Osteoblast (primary cell): ENCODE data around the gene MPPED2. TPM values are rescaled to one million over a fixed set of nuclear protein-coding genes. Genes with fewer than 3 reads are reported as not detected.

Experiments
- DNase-seq: peaks from one replicate; pipeline ENCODE4 v3.0.0; 2011; ENCODE audit warnings: low spot score, mixed read lengths; ENCODE audit not compliant: insufficient read length; ENCODE audit errors: missing footprints
- H2AFZ ChIP-seq: 2 replicates; pipeline ENCODE4 v1.6.0; 2011; ENCODE audit warnings: mild to moderate bottlenecking, low read length
- H3K27ac ChIP-seq: 2 replicates; pipeline ENCODE4 v1.5.1; 2011; ENCODE audit warnings: mild to moderate bottlenecking, low read depth, low read length, moderate library complexity
- H3K27me3 ChIP-seq: 2 replicates; pipeline ENCODE4 v1.6.0; 2012; ENCODE audit warnings: mild to moderate bottlenecking, control low read depth, inconsistent platforms, low read length, moderate library complexity; ENCODE audit not compliant: insufficient read depth
- H3K36me3 ChIP-seq: 2 replicates; pipeline ENCODE4 v1.5.1; 2011; ENCODE audit warnings: mild to moderate bottlenecking, low read length, control low read depth, moderate library complexity; ENCODE audit not compliant: insufficient read depth
- H3K4me1 ChIP-seq: 2 replicates; pipeline ENCODE4 v1.5.1; 2011; ENCODE audit warnings: mild to moderate bottlenecking, low read length, control low read depth, moderate library complexity; ENCODE audit not compliant: insufficient read depth
- H3K4me2 ChIP-seq: 2 replicates; pipeline ENCODE4 v1.6.0; 2011; ENCODE audit warnings: mild to moderate bottlenecking, low read length; ENCODE audit not compliant: insufficient read depth
- H3K4me3 ChIP-seq: fragments of 200-600 bp; sonication (generic); 3 replicates; pipeline ENCODE4 v1.5.1; 2012; ENCODE audit warnings: mild to moderate bottlenecking, low read length, inconsistent platforms; ENCODE audit not compliant: insufficient read depth
- H3K79me2 ChIP-seq: 2 replicates; pipeline ENCODE4 v1.6.0; 2012; ENCODE audit warnings: mild to moderate bottlenecking, low read length, control low read depth, inconsistent platforms; ENCODE audit not compliant: insufficient read depth
- H3K9me3 ChIP-seq: 2 replicates; pipeline ENCODE4 v1.5.1; 2011; ENCODE audit warnings: low read depth, low read length, control low read depth
- H4K20me1 ChIP-seq: 2 replicates; pipeline ENCODE4 v1.6.0; 2012; ENCODE audit warnings: mild to moderate bottlenecking, low read length, control low read depth; ENCODE audit not compliant: insufficient read depth
- CTCF ChIP-seq: IDR thresholded peaks from 2 replicates; pipeline ENCODE4 v1.5.1; 2011; ENCODE audit warnings: mild to moderate bottlenecking, low read depth, low read length, moderate library complexity; ENCODE audit errors: extremely low read depth
- total RNA-seq: library from RNA; depleted of rRNA; stranded (reverse); fragments of >200 nt; gene quantifications from 2 replicates; pipeline ENCODE4 v1.2.3, GENCODE V29; 2012

MPPED2 gene
- total RNA-seq, 1 donor = 2.2 TPM

- H3K9me3 ChIP-seq = no peaks in the 10 kb centered on the region
- H3K4me3 ChIP-seq = no peak overlapping the region
- no peaks in the 10 kb centered on the region for H3K36me3 ChIP-seq
- no peak for DNase-seq
- no peak for TF ChIP-seq CTCF
- no peak overlapping the region for H3K4me2 ChIP-seq
- no peaks in the 10 kb centered on the region for H4K20me1 ChIP-seq
- no peaks in the 10 kb centered on the region for H3K27me3 ChIP-seq
- no peak overlapping the region for H3K27ac ChIP-seq
- H2AFZ ChIP-seq = no peak overlapping the region
- no peaks in the 10 kb centered on the region for H3K79me2 ChIP-seq
- H3K4me1 ChIP-seq = no peaks in the 10 kb centered on the region
Observed at GRCh38 chr11:30467176-30467575, 119.0 kb downstream of the MPPED2 start.

GRCh38 chr11:30465623-30466022, 120.5 kb downstream of the MPPED2 start:
- Histone ChIP-seq H3K27ac (no peak overlapping the region), H3K4me1 (no peaks in the 10 kb centered on the region), H4K20me1 (no peaks in the 10 kb centered on the region), H3K4me3 (no peak overlapping the region), H3K79me2 (no peaks in the 10 kb centered on the region), H3K36me3 (no peaks in the 10 kb centered on the region), H3K9me3 (no peaks in the 10 kb centered on the region), H2AFZ (no peak overlapping the region), H3K27me3 (no peaks in the 10 kb centered on the region), H3K4me2 (no peak overlapping the region)
- DNase-seq = no peak
- no peak for TF ChIP-seq CTCF

GRCh38 chr11:30465192-30465591, 121.0 kb downstream of the MPPED2 start:
- H3K79me2 ChIP-seq = no peaks in the 10 kb centered on the region

GRCh38 chr11:30463266-30463665, 122.9 kb downstream of the MPPED2 start:
- H3K36me3 ChIP-seq = no peaks in the 10 kb centered on the region

More at GRCh38 chr11:30465192-30465591, 121.0 kb downstream of the MPPED2 start:
- H3K27me3 ChIP-seq = no peaks in the 10 kb centered on the region
- no peak overlapping the region for H3K4me3 ChIP-seq
- H3K4me2 ChIP-seq = no peak overlapping the region
- H3K36me3 ChIP-seq = no peaks in the 10 kb centered on the region
- H3K27ac ChIP-seq = no peak overlapping the region
- no peak for DNase-seq
- no peaks in the 10 kb centered on the region for H3K4me1 ChIP-seq
- no peaks in the 10 kb centered on the region for H4K20me1 ChIP-seq
- no peak for TF ChIP-seq CTCF
- no peaks in the 10 kb centered on the region for H3K9me3 ChIP-seq
- H2AFZ ChIP-seq = no peak overlapping the region

More at GRCh38 chr11:30463266-30463665, 122.9 kb downstream of the MPPED2 start:
- Histone ChIP-seq H3K4me3 (no peak overlapping the region), H3K4me1 (no peaks in the 10 kb centered on the region), H2AFZ (no peak overlapping the region), H3K27ac (no peak overlapping the region), H4K20me1 (no peaks in the 10 kb centered on the region), H3K27me3 (no peaks in the 10 kb centered on the region), H3K9me3 (no peaks in the 10 kb centered on the region), H3K79me2 (no peaks in the 10 kb centered on the region), H3K4me2 (no peak overlapping the region)
- TF ChIP-seq CTCF = no peak
- DNase-seq = no peak
